H9 (cell line): Measurements from ENCODE around the gene SSBP1. TPM values are rescaled to one million over a fixed set of nuclear protein-coding genes. Genes with fewer than 3 reads are reported as not detected.
A peak's percentile ranks its signal among the peaks of the same experiment; 100 is the strongest.

ENCODE experiments used
- DNase-seq: peaks from one replicate; pipeline ENCODE4 v3.0.0-alpha.2; 2017
- H2AFZ ChIP-seq: one replicate; pipeline ENCODE4 v1.6.1; 2013; ENCODE audit warnings: mild to moderate bottlenecking, low read length, control low read depth, moderate library complexity
- H2AK5ac ChIP-seq: 2 replicates; pipeline ENCODE4 v1.6.1; 2013; ENCODE audit warnings: low read length, control low read depth, mixed read lengths; ENCODE audit not compliant: insufficient read length
- H2BK120ac ChIP-seq: one replicate; pipeline ENCODE4 v1.6.1; 2013; ENCODE audit warnings: low read depth, mild to moderate bottlenecking, low read length, control low read depth, inconsistent platforms; ENCODE audit not compliant: poor library complexity, severe bottlenecking
- H2BK12ac ChIP-seq: 2 replicates; pipeline ENCODE4 v1.6.1; 2013; ENCODE audit warnings: low read length, control low read depth, mixed read lengths, low read depth; ENCODE audit not compliant: insufficient read length
- H2BK15ac ChIP-seq: 2 replicates; pipeline ENCODE4 v1.6.1; 2013; ENCODE audit warnings: low read depth, low read length, control low read depth
- H2BK20ac ChIP-seq: one replicate; pipeline ENCODE4 v1.6.1; 2013; ENCODE audit warnings: low read depth, mild to moderate bottlenecking, low read length, control low read depth, inconsistent platforms; ENCODE audit not compliant: poor library complexity, severe bottlenecking
- H2BK5ac ChIP-seq: 2 replicates; pipeline ENCODE4 v1.6.1; 2013; ENCODE audit warnings: low read length, control low read depth, mixed read lengths; ENCODE audit not compliant: insufficient read length
- H3K14ac ChIP-seq: 2 replicates; pipeline ENCODE4 v1.6.1; 2013; ENCODE audit warnings: low read length, control low read depth; ENCODE audit not compliant: insufficient read depth
- H3K18ac ChIP-seq: 2 replicates; pipeline ENCODE4 v1.6.1; 2013; ENCODE audit warnings: low read depth, mild to moderate bottlenecking, mixed read lengths, low read length, control low read depth; ENCODE audit not compliant: insufficient read length
- H3K23ac ChIP-seq: 2 replicates; pipeline ENCODE4 v1.6.1; 2013; ENCODE audit warnings: low read length, control low read depth, mixed read lengths, low read depth; ENCODE audit not compliant: insufficient read length
- H3K23me2 ChIP-seq: 2 replicates; pipeline ENCODE4 v1.6.1; 2013; ENCODE audit warnings: low read depth, mild to moderate bottlenecking, mixed read lengths, low read length, control low read depth; ENCODE audit not compliant: insufficient read length, poor library complexity, severe bottlenecking
- H3K27ac ChIP-seq: 2 replicates; pipeline ENCODE4 v1.5.1; 2013; ENCODE audit warnings: low read length, control low read depth, mixed read lengths, low read depth; ENCODE audit not compliant: insufficient read length
- H3K27me3 ChIP-seq: 2 replicates; pipeline ENCODE4 v1.6.1; 2013; ENCODE audit warnings: low read length, control low read depth, inconsistent platforms; ENCODE audit not compliant: insufficient read depth
- H3K4ac ChIP-seq: 2 replicates; pipeline ENCODE4 v1.6.1; 2013; ENCODE audit warnings: low read depth, mild to moderate bottlenecking, control low read depth, inconsistent platforms, low read length, moderate library complexity
- H3K4me1 ChIP-seq: 2 replicates; pipeline ENCODE4 v1.6.1; 2013; ENCODE audit warnings: low read length, control low read depth, inconsistent platforms; ENCODE audit not compliant: insufficient read depth
- H3K4me2 ChIP-seq: 2 replicates; pipeline ENCODE4 v1.6.1; 2013; ENCODE audit warnings: low read length, control low read depth, mixed read lengths; ENCODE audit not compliant: insufficient read length, insufficient read depth
- H3K56ac ChIP-seq: 2 replicates; pipeline ENCODE4 v1.6.1; 2013; ENCODE audit warnings: low read depth, mild to moderate bottlenecking, mixed read lengths, low read length, control low read depth; ENCODE audit not compliant: insufficient read length
- H3K79me1 ChIP-seq: 2 replicates; pipeline ENCODE4 v1.6.1; 2013; ENCODE audit warnings: low read depth, mild to moderate bottlenecking, moderate library complexity, low read length, control low read depth, inconsistent platforms; ENCODE audit not compliant: insufficient read depth, poor library complexity, severe bottlenecking
- H3K79me2 ChIP-seq: 2 replicates; pipeline ENCODE4 v1.6.1; 2013; ENCODE audit warnings: low read length, control low read depth, inconsistent platforms; ENCODE audit not compliant: insufficient read depth
- H3K9ac ChIP-seq: 2 replicates; pipeline ENCODE4 v1.6.1; 2013; ENCODE audit warnings: low read length, control low read depth, mixed read lengths; ENCODE audit not compliant: insufficient read length; ENCODE audit errors: extremely low read depth
- H3K9me3 ChIP-seq: one replicate; pipeline ENCODE4 v1.6.1; 2013; ENCODE audit warnings: low read depth, low read length, inconsistent platforms; ENCODE audit not compliant: control insufficient read depth
- H3T11ph ChIP-seq: one replicate; pipeline ENCODE4 v1.6.1; 2013; ENCODE audit warnings: mild to moderate bottlenecking, low read length, control low read depth, inconsistent platforms
- H4K20me1 ChIP-seq: one replicate; pipeline ENCODE4 v1.6.1; 2013; ENCODE audit not compliant: control insufficient read depth, insufficient read length, insufficient read depth
- H4K5ac ChIP-seq: 2 replicates; pipeline ENCODE4 v1.6.1; 2013; ENCODE audit warnings: low read depth, mild to moderate bottlenecking, mixed read lengths, low read length, control low read depth; ENCODE audit not compliant: insufficient read length
- H4K8ac ChIP-seq: replicated peaks from 2 replicates; pipeline ENCODE4 v1.6.1; 2013; ENCODE audit warnings: low read length, control low read depth, mixed read lengths, low read depth; ENCODE audit not compliant: insufficient read length
- H4K91ac ChIP-seq: 2 replicates; pipeline ENCODE4 v1.6.1; 2013; ENCODE audit warnings: low read depth, mild to moderate bottlenecking, moderate library complexity, mixed read lengths, low read length, control low read depth; ENCODE audit not compliant: insufficient read length
- H3K27ac Mint-ChIP-seq, 3 experiments: 2 replicates in 2 of 3; 3 replicates in 1 of 3; pipeline ENCODE4 v1.8.0; 2020 to 2021; ENCODE audit warnings: mixed read lengths in 3 of 3, mild to moderate bottlenecking in 1 of 3, moderate library complexity in 1 of 3
- H3K27me3 Mint-ChIP-seq: 2 replicates; pipeline ENCODE4 v1.8.0; 2021; ENCODE audit warnings: low read depth, mild to moderate bottlenecking, moderate library complexity, mixed read lengths
- H3K36me3 Mint-ChIP-seq, 3 experiments: 2 replicates in 2 of 3; 3 replicates in 1 of 3; pipeline ENCODE4 v1.8.0; 2020 to 2021; ENCODE audit warnings: low read depth in 3 of 3, mixed read lengths in 3 of 3; ENCODE audit not compliant: insufficient read depth in 1 of 3
- H3K4me1 Mint-ChIP-seq, 2 experiments: 2 replicates each; pipeline ENCODE4 v1.8.0; 2020; ENCODE audit warnings: mixed read lengths in 2 of 2
- H3K4me3 Mint-ChIP-seq, 2 experiments: 2 replicates in 1 of 2; 3 replicates in 1 of 2; pipeline ENCODE4 v1.8.0; 2020 to 2021; ENCODE audit warnings: mild to moderate bottlenecking in 2 of 2, mixed read lengths in 2 of 2, moderate library complexity in 1 of 2
- H3K9me3 Mint-ChIP-seq, 2 experiments: 2 replicates in 1 of 2; 3 replicates in 1 of 2; pipeline ENCODE4 v1.8.0; 2020; ENCODE audit warnings: mild to moderate bottlenecking in 2 of 2, mixed read lengths in 2 of 2, moderate library complexity in 1 of 2
- CTCF ChIP-seq: fragments of 200-600 bp; sonication (generic); conservative IDR thresholded peaks from 3 replicates; pipeline ENCODE4 v1.8.0; 2021; ENCODE audit warnings: antibody characterized with exemption, mild to moderate bottlenecking
- WGBS: extraction: QIAGEN DNeasy Blood & Tissue Kit; methylation state at CpG from one replicate; pipeline ENCODE4 v1.1.7; 2013; ENCODE audit warnings: missing lambda C conversion rate, low lambda C conversion rate, mixed read lengths; ENCODE audit not compliant: insufficient read length; ENCODE audit errors: extremely low coverage; 5-methylcytosine and 5-hydroxymethylcytosine counted together
- total RNA-seq: library from RNA; stranded (reverse); gene quantifications from 2 replicates; pipeline ENCODE4 v1.2.1, GENCODE V29; 2021

The SSBP1 gene
- total RNA-seq, 1 experiment from 2014 or later = 266 TPM

- H3K27ac ChIP-seq = no peak overlapping the region
- Mint-ChIP-seq H3K4me3 (no peak overlapping the region; a peak in 1 of 5 replicates), H3K36me3 (0 out of 7 replicates have a peak, but pooled peaks cover 0 to 3% (median 0%) of the 10 kb centered on the region in 3 experiments), H3K4me1 (peaks cover 54 to 59% of the 10 kb centered on the region in 2 experiments), H3K27me3 (peaks cover 2% of the 10 kb centered on the region), H3K27ac (peak overlapping the region in 2 of 3 experiments; percentile 22 to 28; a peak in 2 of 7 replicates), H3K9me3 (no peaks in the 10 kb centered on the region)
- no peak overlapping the region for H2BK5ac ChIP-seq
- no peak overlapping the region for H2BK20ac ChIP-seq
- H4K5ac ChIP-seq = no peak overlapping the region
- peaks cover 3% of the 10 kb centered on the region for H3K79me1 ChIP-seq
- H3K56ac ChIP-seq = no peak overlapping the region
- H3K14ac ChIP-seq = no peak overlapping the region
- H4K20me1 ChIP-seq = no peaks in the 10 kb centered on the region
- no peaks in the 10 kb centered on the region for H3K9me3 ChIP-seq
- H3K4ac ChIP-seq = no peak overlapping the region
- no peak for TF ChIP-seq CTCF
- no peak for DNase-seq
- H3K9ac ChIP-seq = no peak overlapping the region
- H3K4me2 ChIP-seq = no peak overlapping the region
- H3K4me1 ChIP-seq = peaks cover 4% of the 10 kb centered on the region
- WGBS = no CpG with 5 or more reads among the region's 10 CpGs
- H2BK12ac ChIP-seq = no peak overlapping the region
- H3K18ac ChIP-seq = no peak overlapping the region
- H4K8ac ChIP-seq = no peak overlapping the region
- H3K23me2 ChIP-seq = peaks cover 5% of the 10 kb centered on the region
- no peaks in the 10 kb centered on the region for H3K27me3 ChIP-seq
- no peak overlapping the region for H3K23ac ChIP-seq
- H2BK120ac ChIP-seq = no peak overlapping the region
- no peak overlapping the region for H2BK15ac ChIP-seq
- H4K91ac ChIP-seq = no peak overlapping the region
- no peak overlapping the region for H3T11ph ChIP-seq
- H2AK5ac ChIP-seq = no peak overlapping the region
- H3K79me2 ChIP-seq = no peaks in the 10 kb centered on the region
- no peak overlapping the region for H2AFZ ChIP-seq
Measured at GRCh38 chr7:141697211-141697871, 40.8 kb upstream of the SSBP1 start.
